Measurements from ENCODE around the gene DNAJB13.

DNA sequence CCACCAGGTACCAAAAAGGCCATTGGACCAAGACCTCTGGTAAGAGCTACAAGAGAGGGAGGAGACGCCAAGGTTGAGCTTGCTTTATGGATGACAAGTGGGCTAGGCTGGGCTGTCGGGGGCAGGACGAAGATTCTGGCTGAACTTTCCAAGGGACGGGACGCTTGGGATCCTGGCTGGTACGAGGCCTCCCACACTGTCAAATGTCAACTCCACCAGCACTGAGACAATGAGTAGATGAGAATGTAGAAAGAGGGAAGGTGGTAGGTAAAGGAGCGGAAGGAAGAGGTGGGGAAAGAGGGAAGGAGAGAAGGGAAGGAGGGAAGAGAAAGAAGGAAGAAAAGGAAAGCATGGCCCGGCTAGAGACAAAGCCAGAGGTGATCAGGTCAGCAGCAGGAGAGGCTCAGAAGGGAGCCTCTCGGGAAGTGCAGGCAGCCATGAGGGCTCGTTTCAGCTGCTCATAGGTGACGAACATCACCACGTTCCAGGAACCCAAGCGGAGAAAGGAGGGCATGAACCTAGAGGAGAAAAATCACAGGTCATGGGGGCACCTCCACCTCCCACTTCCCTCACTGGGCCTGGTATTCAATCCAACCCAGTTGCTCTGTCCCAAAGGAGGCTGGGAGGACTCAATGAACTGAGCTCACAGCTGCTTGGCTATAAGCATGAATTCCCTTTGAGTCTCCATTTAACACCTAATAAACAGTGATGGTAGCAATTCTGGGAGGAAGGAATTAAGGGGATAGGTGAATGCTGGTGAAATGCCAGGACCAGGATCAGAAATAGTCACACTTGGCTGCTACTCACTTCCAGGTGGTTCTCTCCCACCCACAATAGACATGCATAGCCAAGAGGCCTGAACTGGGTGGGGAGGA is 24.0 kb downstream of the DNAJB13 start:
- TF ChIP-seq, protein P1, sequence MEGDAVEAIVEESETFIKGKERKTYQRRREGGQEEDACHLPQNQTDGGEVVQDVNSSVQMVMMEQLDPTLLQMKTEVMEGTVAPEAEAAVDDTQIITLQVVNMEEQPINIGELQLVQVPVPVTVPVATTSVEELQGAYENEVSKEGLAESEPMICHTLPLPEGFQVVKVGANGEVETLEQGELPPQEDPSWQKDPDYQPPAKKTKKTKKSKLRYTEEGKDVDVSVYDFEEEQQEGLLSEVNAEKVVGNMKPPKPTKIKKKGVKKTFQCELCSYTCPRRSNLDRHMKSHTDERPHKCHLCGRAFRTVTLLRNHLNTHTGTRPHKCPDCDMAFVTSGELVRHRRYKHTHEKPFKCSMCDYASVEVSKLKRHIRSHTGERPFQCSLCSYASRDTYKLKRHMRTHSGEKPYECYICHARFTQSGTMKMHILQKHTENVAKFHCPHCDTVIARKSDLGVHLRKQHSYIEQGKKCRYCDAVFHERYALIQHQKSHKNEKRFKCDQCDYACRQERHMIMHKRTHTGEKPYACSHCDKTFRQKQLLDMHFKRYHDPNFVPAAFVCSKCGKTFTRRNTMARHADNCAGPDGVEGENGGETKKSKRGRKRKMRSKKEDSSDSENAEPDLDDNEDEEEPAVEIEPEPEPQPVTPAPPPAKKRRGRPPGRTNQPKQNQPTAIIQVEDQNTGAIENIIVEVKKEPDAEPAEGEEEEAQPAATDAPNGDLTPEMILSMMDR (IDR thresholded peaks at IDR 0.05; ENCODE audit: low read length) = no peak
- TF ChIP-seq EZH2 (IDR thresholded peaks at IDR 0.05; ENCODE audit: borderline replicate concordance, low read length) = no peak
